H9 (cell line): Measurements from ENCODE around the gene ZNF423. TPM values are rescaled to one million over a fixed set of nuclear protein-coding genes. Genes with fewer than 3 reads are reported as not detected.

Experiments
- DNase-seq: peaks from one replicate; pipeline ENCODE4 v3.0.0-alpha.2; 2017
- H2AFZ ChIP-seq: one replicate; pipeline ENCODE4 v1.6.1; 2013; ENCODE audit warnings: mild to moderate bottlenecking, low read length, control low read depth, moderate library complexity
- H2AK5ac ChIP-seq: 2 replicates; pipeline ENCODE4 v1.6.1; 2013; ENCODE audit warnings: low read length, control low read depth, mixed read lengths; ENCODE audit not compliant: insufficient read length
- H2BK120ac ChIP-seq: one replicate; pipeline ENCODE4 v1.6.1; 2013; ENCODE audit warnings: low read depth, mild to moderate bottlenecking, low read length, control low read depth, inconsistent platforms; ENCODE audit not compliant: poor library complexity, severe bottlenecking
- H2BK12ac ChIP-seq: 2 replicates; pipeline ENCODE4 v1.6.1; 2013; ENCODE audit warnings: low read length, control low read depth, mixed read lengths, low read depth; ENCODE audit not compliant: insufficient read length
- H2BK15ac ChIP-seq: 2 replicates; pipeline ENCODE4 v1.6.1; 2013; ENCODE audit warnings: low read depth, low read length, control low read depth
- H2BK20ac ChIP-seq: one replicate; pipeline ENCODE4 v1.6.1; 2013; ENCODE audit warnings: low read depth, mild to moderate bottlenecking, low read length, control low read depth, inconsistent platforms; ENCODE audit not compliant: poor library complexity, severe bottlenecking
- H2BK5ac ChIP-seq: 2 replicates; pipeline ENCODE4 v1.6.1; 2013; ENCODE audit warnings: low read length, control low read depth, mixed read lengths; ENCODE audit not compliant: insufficient read length
- H3K14ac ChIP-seq: 2 replicates; pipeline ENCODE4 v1.6.1; 2013; ENCODE audit warnings: low read length, control low read depth; ENCODE audit not compliant: insufficient read depth
- H3K18ac ChIP-seq: 2 replicates; pipeline ENCODE4 v1.6.1; 2013; ENCODE audit warnings: low read depth, mild to moderate bottlenecking, mixed read lengths, low read length, control low read depth; ENCODE audit not compliant: insufficient read length
- H3K23ac ChIP-seq: 2 replicates; pipeline ENCODE4 v1.6.1; 2013; ENCODE audit warnings: low read length, control low read depth, mixed read lengths, low read depth; ENCODE audit not compliant: insufficient read length
- H3K23me2 ChIP-seq: 2 replicates; pipeline ENCODE4 v1.6.1; 2013; ENCODE audit warnings: low read depth, mild to moderate bottlenecking, mixed read lengths, low read length, control low read depth; ENCODE audit not compliant: insufficient read length, poor library complexity, severe bottlenecking
- H3K27ac ChIP-seq: 2 replicates; pipeline ENCODE4 v1.5.1; 2013; ENCODE audit warnings: low read length, control low read depth, mixed read lengths, low read depth; ENCODE audit not compliant: insufficient read length
- H3K27me3 ChIP-seq: 2 replicates; pipeline ENCODE4 v1.6.1; 2013; ENCODE audit warnings: low read length, control low read depth, inconsistent platforms; ENCODE audit not compliant: insufficient read depth
- H3K4ac ChIP-seq: 2 replicates; pipeline ENCODE4 v1.6.1; 2013; ENCODE audit warnings: low read depth, mild to moderate bottlenecking, control low read depth, inconsistent platforms, low read length, moderate library complexity
- H3K4me1 ChIP-seq: 2 replicates; pipeline ENCODE4 v1.6.1; 2013; ENCODE audit warnings: low read length, control low read depth, inconsistent platforms; ENCODE audit not compliant: insufficient read depth
- H3K4me2 ChIP-seq: 2 replicates; pipeline ENCODE4 v1.6.1; 2013; ENCODE audit warnings: low read length, control low read depth, mixed read lengths; ENCODE audit not compliant: insufficient read length, insufficient read depth
- H3K56ac ChIP-seq: 2 replicates; pipeline ENCODE4 v1.6.1; 2013; ENCODE audit warnings: low read depth, mild to moderate bottlenecking, mixed read lengths, low read length, control low read depth; ENCODE audit not compliant: insufficient read length
- H3K79me1 ChIP-seq: 2 replicates; pipeline ENCODE4 v1.6.1; 2013; ENCODE audit warnings: low read depth, mild to moderate bottlenecking, moderate library complexity, low read length, control low read depth, inconsistent platforms; ENCODE audit not compliant: insufficient read depth, poor library complexity, severe bottlenecking
- H3K79me2 ChIP-seq: 2 replicates; pipeline ENCODE4 v1.6.1; 2013; ENCODE audit warnings: low read length, control low read depth, inconsistent platforms; ENCODE audit not compliant: insufficient read depth
- H3K9ac ChIP-seq: 2 replicates; pipeline ENCODE4 v1.6.1; 2013; ENCODE audit warnings: low read length, control low read depth, mixed read lengths; ENCODE audit not compliant: insufficient read length; ENCODE audit errors: extremely low read depth
- H3K9me3 ChIP-seq: one replicate; pipeline ENCODE4 v1.6.1; 2013; ENCODE audit warnings: low read depth, low read length, inconsistent platforms; ENCODE audit not compliant: control insufficient read depth
- H3T11ph ChIP-seq: one replicate; pipeline ENCODE4 v1.6.1; 2013; ENCODE audit warnings: mild to moderate bottlenecking, low read length, control low read depth, inconsistent platforms
- H4K20me1 ChIP-seq: one replicate; pipeline ENCODE4 v1.6.1; 2013; ENCODE audit not compliant: control insufficient read depth, insufficient read length, insufficient read depth
- H4K5ac ChIP-seq: 2 replicates; pipeline ENCODE4 v1.6.1; 2013; ENCODE audit warnings: low read depth, mild to moderate bottlenecking, mixed read lengths, low read length, control low read depth; ENCODE audit not compliant: insufficient read length
- H4K8ac ChIP-seq: replicated peaks from 2 replicates; pipeline ENCODE4 v1.6.1; 2013; ENCODE audit warnings: low read length, control low read depth, mixed read lengths, low read depth; ENCODE audit not compliant: insufficient read length
- H4K91ac ChIP-seq: 2 replicates; pipeline ENCODE4 v1.6.1; 2013; ENCODE audit warnings: low read depth, mild to moderate bottlenecking, moderate library complexity, mixed read lengths, low read length, control low read depth; ENCODE audit not compliant: insufficient read length
- H3K27ac Mint-ChIP-seq, 3 experiments: 2 replicates in 2 of 3; 3 replicates in 1 of 3; pipeline ENCODE4 v1.8.0; 2020 to 2021; ENCODE audit warnings: mixed read lengths in 3 of 3, mild to moderate bottlenecking in 1 of 3, moderate library complexity in 1 of 3
- H3K27me3 Mint-ChIP-seq: 2 replicates; pipeline ENCODE4 v1.8.0; 2021; ENCODE audit warnings: low read depth, mild to moderate bottlenecking, moderate library complexity, mixed read lengths
- H3K36me3 Mint-ChIP-seq, 3 experiments: 2 replicates in 2 of 3; 3 replicates in 1 of 3; pipeline ENCODE4 v1.8.0; 2020 to 2021; ENCODE audit warnings: low read depth in 3 of 3, mixed read lengths in 3 of 3; ENCODE audit not compliant: insufficient read depth in 1 of 3
- H3K4me1 Mint-ChIP-seq, 2 experiments: 2 replicates each; pipeline ENCODE4 v1.8.0; 2020; ENCODE audit warnings: mixed read lengths in 2 of 2
- H3K4me3 Mint-ChIP-seq, 2 experiments: 2 replicates in 1 of 2; 3 replicates in 1 of 2; pipeline ENCODE4 v1.8.0; 2020 to 2021; ENCODE audit warnings: mild to moderate bottlenecking in 2 of 2, mixed read lengths in 2 of 2, moderate library complexity in 1 of 2
- H3K9me3 Mint-ChIP-seq, 2 experiments: 2 replicates in 1 of 2; 3 replicates in 1 of 2; pipeline ENCODE4 v1.8.0; 2020; ENCODE audit warnings: mild to moderate bottlenecking in 2 of 2, mixed read lengths in 2 of 2, moderate library complexity in 1 of 2
- CTCF ChIP-seq: fragments of 200-600 bp; sonication (generic); conservative IDR thresholded peaks from 3 replicates; pipeline ENCODE4 v1.8.0; 2021; ENCODE audit warnings: antibody characterized with exemption, mild to moderate bottlenecking
- WGBS: extraction: QIAGEN DNeasy Blood & Tissue Kit; methylation state at CpG from one replicate; pipeline ENCODE4 v1.1.7; 2013; ENCODE audit warnings: missing lambda C conversion rate, low lambda C conversion rate, mixed read lengths; ENCODE audit not compliant: insufficient read length; ENCODE audit errors: extremely low coverage; 5-methylcytosine and 5-hydroxymethylcytosine counted together
- total RNA-seq: library from RNA; stranded (reverse); gene quantifications from 2 replicates; pipeline ENCODE4 v1.2.1, GENCODE V29; 2021

ZNF423 gene
- total RNA-seq, 1 experiment from 2014 or later: 51.5 TPM

DNA sequence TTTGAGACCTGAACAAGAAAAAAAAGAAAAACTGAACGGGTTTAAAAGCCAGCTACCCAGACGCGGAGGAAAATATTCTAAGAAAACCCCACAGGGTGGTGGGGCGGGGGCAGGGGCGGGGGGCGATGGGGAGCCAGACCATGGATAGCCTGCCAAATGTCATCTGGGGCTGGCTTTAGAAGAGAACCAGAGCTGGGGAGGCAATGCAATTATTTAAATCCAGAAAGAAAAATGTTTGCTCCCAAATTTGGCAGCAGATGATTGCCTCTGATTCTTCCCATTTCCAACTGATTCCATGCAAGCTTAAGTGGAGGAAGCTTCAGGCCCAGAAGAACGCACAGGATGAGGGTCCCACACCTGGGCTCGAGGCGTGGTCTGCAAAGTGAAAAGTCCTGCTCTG, 34.8 kb downstream of the ZNF423 start:
- H3K23ac ChIP-seq: no peak overlapping the region
- peaks cover 0 to 28% (median 4%) of the 10 kb centered on the region in 3 experiments; a peak in 3 of 7 replicates for H3K36me3 Mint-ChIP-seq
- no peak overlapping the region for H3K18ac ChIP-seq
- H2BK20ac ChIP-seq: no peak overlapping the region
- H3K56ac ChIP-seq: no peak overlapping the region
- H4K91ac ChIP-seq: no peak overlapping the region
- TF ChIP-seq CTCF: no peak
- no peak overlapping the region for H4K8ac ChIP-seq
- H2BK120ac ChIP-seq: no peak overlapping the region
- no peak overlapping the region for H2BK15ac ChIP-seq
- H4K20me1 ChIP-seq: no peaks in the 10 kb centered on the region
- no peak overlapping the region for H3K14ac ChIP-seq
- no peak overlapping the region for H3K4ac ChIP-seq
- no peak overlapping the region for H2BK5ac ChIP-seq
- H3K27ac Mint-ChIP-seq: peak overlapping the region in 2 of 3 experiments; percentile 52 to 88; a peak in 2 of 7 replicates
- no peaks in the 10 kb centered on the region for H3K9me3 ChIP-seq
- H3K4me1 Mint-ChIP-seq: peaks cover 40 to 55% of the 10 kb centered on the region in 2 experiments
- H3K79me1 ChIP-seq: no peaks in the 10 kb centered on the region
- H2BK12ac ChIP-seq: no peak overlapping the region
- peaks cover 6% of the 10 kb centered on the region; the same call in 1 of the 2 replicates for H3K79me2 ChIP-seq
- H4K5ac ChIP-seq: no peak overlapping the region
- peak overlapping the region; percentile 36 for H3K9ac ChIP-seq
- H2AK5ac ChIP-seq: no peak overlapping the region
- no peaks in the 10 kb centered on the region for H3K23me2 ChIP-seq
- no peaks in the 10 kb centered on the region for H3K27me3 Mint-ChIP-seq
- H3K4me1 ChIP-seq: peaks cover 7% of the 10 kb centered on the region; the same call in 1 of the 2 replicates
- no peak overlapping the region for H3T11ph ChIP-seq
- no peak overlapping the region for H3K4me2 ChIP-seq
- H3K9me3 Mint-ChIP-seq: no peaks in the 10 kb centered on the region
- no peak overlapping the region for H3K4me3 Mint-ChIP-seq
- WGBS: no CpG with 5 or more reads among the region's 9 CpGs
- H2AFZ ChIP-seq: no peak overlapping the region
- no peak overlapping the region for H3K27ac ChIP-seq
- no peak for DNase-seq
- no peaks in the 10 kb centered on the region for H3K27me3 ChIP-seq
